HG03095 (cell line): ENCODE measurements around the gene HINFP.
"Not testable (repeated sequence)": the region's sequence is repeated elsewhere in the genome, so short reads cannot be mapped to it uniquely, and the experiment has no call there.

Experiments
- ATAC-seq: cut with Tn5 transposase; IDR thresholded peaks from one replicate; pipeline ENCODE4 v1.9.1; 2021; ENCODE audit warnings: moderate library complexity; ENCODE audit not compliant: unreplicated experiment

The HINFP gene

DNA sequence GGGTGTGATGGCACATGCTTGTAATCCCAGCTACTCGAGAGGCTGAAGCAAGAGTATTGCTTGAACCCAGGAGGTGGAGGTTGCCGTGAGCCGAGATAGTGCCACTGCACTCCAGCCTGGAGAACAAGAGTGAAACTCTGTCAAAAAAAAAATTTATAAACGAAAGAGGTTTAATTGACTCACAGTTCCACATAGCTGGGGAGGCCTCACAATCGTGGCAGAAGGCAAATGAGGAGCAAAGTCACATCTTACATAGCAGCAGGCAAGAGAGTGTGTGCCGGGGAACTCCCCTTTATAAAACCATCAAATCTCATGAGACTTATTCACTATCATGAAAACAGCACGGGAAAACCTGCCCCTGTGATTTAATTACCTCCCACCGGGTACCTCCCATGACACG, 63.0 kb downstream of the HINFP start:
- ATAC-seq: not testable (repeated sequence)
